Subcutaneous abdominal adipose tissue (tissue), 5 donors: ENCODE results near the gene ANKRD13D.
A peak's percentile ranks its signal among the peaks of the same experiment; 100 is the strongest.

Experiments
- H3K27ac ChIP-seq: one replicate; pipeline ENCODE4 v1.7.0; 2013; ENCODE audit warnings: low read depth, mild to moderate bottlenecking, inconsistent platforms, low read length, moderate library complexity
- H3K27me3 ChIP-seq, 5 donors: one replicate each; pipeline ENCODE4 v1.7.0; 2013; ENCODE audit warnings: low read length in 5 of 5, inconsistent platforms in 1 of 5; ENCODE audit not compliant: control insufficient read depth in 5 of 5, insufficient read depth in 4 of 5
- H3K36me3 ChIP-seq, 5 donors: one replicate each; pipeline ENCODE4 v1.7.0; 2013; ENCODE audit warnings: low read length in 5 of 5; ENCODE audit not compliant: control insufficient read depth in 5 of 5, insufficient read depth in 5 of 5
- H3K4me1 ChIP-seq, 5 donors: one replicate each; pipeline ENCODE4 v1.7.0; 2013; ENCODE audit warnings: low read length in 5 of 5, mild to moderate bottlenecking in 3 of 5, moderate library complexity in 1 of 5; ENCODE audit not compliant: control insufficient read depth in 5 of 5, insufficient read depth in 5 of 5
- H3K4me3 ChIP-seq, 5 donors: one replicate each; pipeline ENCODE4 v1.7.0; 2013; ENCODE audit warnings: low read length in 5 of 5, low read depth in 1 of 5
- H3K9ac ChIP-seq, 5 donors: one replicate each; pipeline ENCODE4 v1.7.0; 2013; ENCODE audit warnings: low read length in 5 of 5, mild to moderate bottlenecking in 4 of 5, moderate library complexity in 3 of 5
- H3K9me3 ChIP-seq, 5 donors: one replicate each; pipeline ENCODE4 v1.7.0; 2013; ENCODE audit warnings: low read length in 5 of 5; ENCODE audit not compliant: control insufficient read depth in 5 of 5
- donor health status: healthy.
- donor health status: healthy.
- donor health status: healthy.
- donor health status: healthy.
- donor health status: healthy.

Gene ANKRD13D

DNA sequence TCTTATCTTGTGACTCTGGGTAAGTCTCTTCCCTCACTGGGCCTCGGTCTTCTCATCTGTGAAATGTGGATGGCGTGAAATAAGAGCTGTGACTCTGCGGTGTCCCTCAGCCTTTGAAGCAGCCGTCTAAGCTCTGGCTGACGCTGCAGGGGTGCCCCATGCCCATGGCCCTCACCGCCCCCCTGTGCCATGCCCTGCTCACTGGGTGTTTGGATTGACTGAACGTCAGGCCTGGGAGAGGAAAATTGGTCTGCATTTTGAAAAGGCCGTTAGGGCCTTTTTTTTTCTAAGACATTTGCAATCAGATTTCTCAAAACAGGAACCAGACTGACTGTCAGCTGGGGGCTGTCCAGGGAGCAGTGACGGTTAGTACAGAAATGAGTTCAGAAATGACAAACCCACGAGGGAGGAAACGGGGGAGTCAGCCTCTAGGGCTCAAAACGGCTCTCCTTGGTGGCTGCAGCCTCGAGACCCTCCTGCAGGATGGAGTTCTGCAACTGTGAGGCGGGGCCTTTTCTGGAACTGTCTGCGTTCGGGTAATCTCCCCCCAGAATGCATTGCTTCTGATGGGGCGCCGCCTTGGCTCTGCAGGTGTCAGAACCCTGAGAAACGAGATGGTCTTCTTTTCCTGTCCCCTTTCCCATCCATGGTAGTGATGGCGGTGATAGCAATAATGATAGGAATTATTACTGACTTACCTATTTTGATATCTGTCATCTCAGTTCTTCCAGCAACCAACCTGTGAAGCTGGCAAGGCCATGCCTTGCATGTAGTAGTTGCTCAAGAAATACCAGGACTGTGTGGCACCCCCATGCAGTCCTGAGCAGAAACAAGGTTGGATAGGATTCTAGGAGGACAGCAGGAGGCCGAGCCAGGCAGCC lies 20.8 kb upstream of the ANKRD13D start:
- no peaks in the 10 kb centered on the region for H3K9me3 ChIP-seq
- H3K36me3 ChIP-seq = peaks cover 0 to 5% (median 2%) of the 10 kb centered on the region in 5 donors
- peaks cover 37 to 76% (median 72%) of the 10 kb centered on the region in 5 donors for H3K4me1 ChIP-seq
- H3K9ac ChIP-seq = peak overlapping the region; percentile 8 to 87 (median 81)
- H3K27me3 ChIP-seq = no peaks in the 10 kb centered on the region
- H3K27ac ChIP-seq = peak overlapping the region; percentile 83
- peak overlapping the region; percentile 72 to 86 (median 85) for H3K4me3 ChIP-seq

DNA sequence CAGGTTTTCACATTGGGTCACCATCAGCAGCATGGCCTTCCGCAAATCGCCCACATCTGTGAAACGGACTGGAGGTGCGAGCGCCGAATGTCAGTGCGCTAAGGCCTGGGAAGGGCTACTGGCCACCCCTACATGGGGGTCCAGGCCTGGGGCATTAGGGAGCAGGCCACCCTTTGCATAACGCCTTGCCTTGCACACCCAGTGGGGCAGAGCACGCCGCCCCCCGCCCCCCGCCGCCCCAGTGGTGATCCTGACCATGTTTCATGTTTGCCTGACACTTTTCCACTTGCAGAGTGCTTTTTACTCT lies 20.2 kb upstream of the ANKRD13D start:
- Histone ChIP-seq H3K27ac (no peak overlapping the region), H3K27me3 (no peaks in the 10 kb centered on the region), H3K4me1 (peaks cover 38 to 79% (median 76%) of the 10 kb centered on the region in 5 donors), H3K36me3 (peaks cover 0 to 5% (median 2%) of the 10 kb centered on the region in 5 donors), H3K9ac (peak overlapping the region in 1 of 5 donors; percentile 87), H3K9me3 (no peaks in the 10 kb centered on the region), H3K4me3 (peak overlapping the region; percentile 22 to 86 (median 35))

GRCh38 chr11:67269401-67270255 lies 19.5 kb upstream of the ANKRD13D start:
- Histone ChIP-seq H3K4me3 (peak overlapping the region; percentile 35 to 86 (median 49)), H3K27me3 (no peaks in the 10 kb centered on the region), H3K9ac (peak overlapping the region; percentile 7 to 67 (median 37)), H3K4me1 (peaks cover 38 to 86% (median 83%) of the 10 kb centered on the region in 5 donors), H3K27ac (peak overlapping the region; percentile 51), H3K9me3 (no peaks in the 10 kb centered on the region), H3K36me3 (peaks cover 0 to 5% (median 2%) of the 10 kb centered on the region in 5 donors)

GRCh38 chr11:67270256-67271204 lies 18.6 kb upstream of the ANKRD13D start:
- Histone ChIP-seq H3K9me3 (no peaks in the 10 kb centered on the region), H3K27ac (peak overlapping the region; percentile 51), H3K27me3 (no peaks in the 10 kb centered on the region), H3K4me3 (peak overlapping the region; percentile 35 to 86 (median 49)), H3K9ac (peak overlapping the region in 3 of 5 donors; percentile 37 to 67 (median 49)), H3K4me1 (peaks cover 38 to 95% (median 92%) of the 10 kb centered on the region in 5 donors), H3K36me3 (peaks cover 0 to 5% (median 2%) of the 10 kb centered on the region in 5 donors)

DNA sequence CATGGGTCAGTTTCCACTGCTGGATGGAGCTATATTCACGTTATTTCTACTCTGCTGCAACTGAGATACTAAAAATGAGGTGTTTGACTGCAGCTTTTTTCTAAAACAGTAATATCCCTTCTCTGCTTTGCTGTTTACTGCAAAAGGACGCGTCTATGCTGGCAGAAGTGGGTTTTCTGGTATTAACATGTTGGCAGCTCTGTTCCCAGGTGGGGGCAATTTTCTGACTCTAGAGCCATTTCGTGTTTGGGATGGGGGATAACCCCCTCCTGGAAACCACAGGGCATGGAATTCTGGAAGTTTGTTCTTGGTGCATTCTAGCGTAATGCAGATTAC lies 17.9 kb upstream of the ANKRD13D start:
- Histone ChIP-seq H3K9ac (no peak overlapping the region), H3K27ac (peak overlapping the region; percentile 69), H3K27me3 (no peaks in the 10 kb centered on the region), H3K4me1 (peaks cover 36 to 95% (median 93%) of the 10 kb centered on the region in 5 donors), H3K4me3 (peak overlapping the region in 3 of 5 donors; percentile 7 to 86 (median 42)), H3K36me3 (peaks cover 0 to 5% (median 2%) of the 10 kb centered on the region in 5 donors), H3K9me3 (no peaks in the 10 kb centered on the region)

GRCh38 chr11:67271541-67272284 lies 17.4 kb upstream of the ANKRD13D start:
- Histone ChIP-seq H3K27ac (peak overlapping the region; percentile 69), H3K9ac (peak overlapping the region in 2 of 5 donors; percentile 8 to 26), H3K9me3 (no peaks in the 10 kb centered on the region), H3K4me3 (peak overlapping the region in 2 of 5 donors; percentile 7 to 38), H3K27me3 (no peaks in the 10 kb centered on the region), H3K36me3 (peaks cover 0 to 5% (median 2%) of the 10 kb centered on the region in 5 donors), H3K4me1 (peaks cover 38 to 100% (median 99%) of the 10 kb centered on the region in 5 donors)

DNA sequence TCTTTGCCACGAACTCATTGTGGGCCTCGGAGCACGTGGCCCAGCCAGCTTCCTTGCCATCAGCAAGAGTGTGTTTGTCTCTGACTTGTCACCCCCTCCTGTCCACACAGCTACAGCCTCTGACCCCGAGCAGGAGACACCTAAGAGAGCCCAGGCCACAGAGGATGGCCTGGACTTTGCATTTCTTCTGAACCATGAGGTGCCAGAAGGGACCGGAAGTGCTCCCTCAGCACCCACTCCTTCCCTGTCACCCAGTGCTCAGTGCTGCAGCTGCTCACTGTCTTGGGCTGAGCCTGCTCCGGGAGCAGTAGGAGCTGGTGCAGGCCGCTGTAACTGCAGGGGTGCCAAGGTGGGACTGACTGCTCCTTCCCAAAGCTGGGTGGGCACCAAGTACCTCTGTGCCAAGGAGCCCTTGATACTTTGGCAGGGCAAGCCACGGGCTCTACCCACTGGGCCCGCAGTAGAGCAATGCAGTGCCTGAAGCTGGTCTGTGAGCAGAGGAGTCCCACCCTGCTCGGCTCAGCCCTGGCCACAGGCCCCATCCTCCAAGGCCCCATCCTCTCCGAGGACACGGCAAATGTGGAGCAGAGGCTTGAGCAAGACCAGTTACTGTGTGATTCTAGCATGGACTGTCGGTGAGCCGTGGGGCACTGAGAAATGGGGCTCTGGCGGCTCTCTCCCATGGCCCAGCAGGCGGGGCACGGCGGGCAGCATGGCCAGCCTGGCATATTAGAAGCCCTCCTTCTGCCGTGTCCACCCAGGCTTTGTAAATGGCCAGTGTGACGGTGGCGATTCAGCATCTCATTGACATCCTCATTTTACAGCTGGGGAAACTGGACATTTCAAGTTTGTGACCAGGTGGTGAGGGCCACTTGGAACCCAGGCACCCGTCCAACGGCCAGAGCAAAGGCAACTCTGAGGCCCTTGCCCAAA lies 16.5 kb upstream of the ANKRD13D start:
- H3K9ac ChIP-seq = peak overlapping the region in 3 of 5 donors; percentile 13 to 57 (median 53)
- no peaks in the 10 kb centered on the region for H3K27me3 ChIP-seq
- peak overlapping the region; percentile 69 for H3K27ac ChIP-seq
- H3K4me3 ChIP-seq = peak overlapping the region in 2 of 5 donors; percentile 7 to 38
- H3K9me3 ChIP-seq = no peaks in the 10 kb centered on the region
- H3K36me3 ChIP-seq = peaks cover 0 to 5% (median 2%) of the 10 kb centered on the region in 5 donors
- H3K4me1 ChIP-seq = peaks cover 36 to 100% (median 100%) of the 10 kb centered on the region in 5 donors

GRCh38 chr11:67273260-67273990 lies 15.7 kb upstream of the ANKRD13D start:
- peaks cover 38 to 100% (median 100%) of the 10 kb centered on the region in 5 donors for H3K4me1 ChIP-seq
- H3K9ac ChIP-seq = peak overlapping the region in 3 of 5 donors; percentile 12 to 57 (median 53)
- peak overlapping the region; percentile 69 for H3K27ac ChIP-seq
- no peak overlapping the region for H3K4me3 ChIP-seq
- H3K36me3 ChIP-seq = peaks cover 0 to 5% (median 2%) of the 10 kb centered on the region in 5 donors
- no peaks in the 10 kb centered on the region for H3K9me3 ChIP-seq
- H3K27me3 ChIP-seq = no peaks in the 10 kb centered on the region
